T-cell (primary cell): ENCODE data around the gene TF. TPM values are rescaled to one million over a fixed set of nuclear protein-coding genes. Genes with fewer than 3 reads are reported as not detected.

Source experiments
- ATAC-seq, 4 experiments: fragments of 200-7000 bp in 3 of 4; fragments of 150-1000 bp in 1 of 4; cut with Tn5 transposase; replicated peaks in 1 of 4; 1 replicate in 3 of 4; 2 replicates in 1 of 4; pipeline ENCODE4 v1.10.0; 2021; ENCODE audit warnings: moderate library complexity in 3 of 4, mild to moderate bottlenecking in 2 of 4, moderate number of reproducible peaks in 1 of 4
- CTCF ChIA-PET, 2 donors: fragments of 300-600 bp; sonication (Branson Sonifier 250); formaldehyde crosslinking; loops; one replicate each; lab custom pipeline; 2022; ENCODE audit warnings: antibody characterized with exemption in 2 of 2; lab: Charles Lee
- POLR2A ChIA-PET, 2 donors: fragments of 300-600 bp; sonication (Branson Sonifier 250); formaldehyde crosslinking; loops; one replicate each; lab custom pipeline; 2022; ENCODE audit warnings: antibody characterized with exemption in 2 of 2; lab: Charles Lee
- DNase-seq, 35 experiments: peaks; one replicate each; pipeline versions ENCODE4 v3.0.0 to v3.0.0-alpha.2; 2013 to 2023
- H3K27ac ChIP-seq: one replicate; pipeline ENCODE4 v1.5.1; 2013; ENCODE audit warnings: low read length
- H3K27me3 ChIP-seq, 2 experiments: replicated peaks in 1 of 2; 1 replicate in 1 of 2; 2 replicates in 1 of 2; pipeline versions ENCODE4 v1.6.1 to v1.7.0; 2013; ENCODE audit warnings: low read length in 1 of 2, mixed read lengths in 1 of 2; ENCODE audit not compliant: control insufficient read depth in 2 of 2, insufficient read depth in 2 of 2; ENCODE audit errors: extremely low read depth in 1 of 2
- H3K36me3 ChIP-seq, 2 donors: 1 replicate in 1 of 2; 2 replicates in 1 of 2; pipeline versions ENCODE4 v1.6.1 to v1.7.0; 2013; ENCODE audit warnings: low read length in 1 of 2; ENCODE audit not compliant: control insufficient read depth in 2 of 2, insufficient read depth in 1 of 2; ENCODE audit errors: extremely low read depth in 1 of 2
- H3K4me1 ChIP-seq, 2 experiments: 1 replicate in 1 of 2; 2 replicates in 1 of 2; pipeline versions ENCODE4 v1.6.1 to v1.7.0; 2013; ENCODE audit warnings: low read length in 2 of 2, mixed read lengths in 1 of 2; ENCODE audit not compliant: insufficient read depth in 2 of 2, control insufficient read depth in 1 of 2; ENCODE audit errors: extremely low read depth in 1 of 2
- H3K4me3 ChIP-seq, 2 donors: 1 replicate in 1 of 2; 2 replicates in 1 of 2; pipeline versions ENCODE4 v1.5.1 to v1.7.0; 2013; ENCODE audit warnings: mild to moderate bottlenecking in 2 of 2, low read length in 1 of 2, moderate library complexity in 1 of 2; ENCODE audit not compliant: control insufficient read depth in 1 of 2; ENCODE audit errors: extremely low read depth in 1 of 2
- H3K9me3 ChIP-seq: 2 replicates; pipeline ENCODE4 v1.7.0; 2013
- H3K27ac Mint-ChIP-seq, 2 donors: one replicate each; pipeline ENCODE4 v1.8.0; 2020 to 2021; ENCODE audit warnings: mild to moderate bottlenecking in 2 of 2, mixed read lengths in 2 of 2
- H3K27me3 Mint-ChIP-seq, 2 donors: one replicate each; pipeline ENCODE4 v1.8.0; 2021 to 2022; ENCODE audit warnings: mixed read lengths in 2 of 2
- H3K36me3 Mint-ChIP-seq: one replicate; pipeline ENCODE4 v1.8.0; 2021; ENCODE audit warnings: mixed read lengths
- H3K4me1 Mint-ChIP-seq, 3 donors: one replicate each; pipeline ENCODE4 v1.8.0; 2020 to 2022; ENCODE audit warnings: mixed read lengths in 3 of 3, mild to moderate bottlenecking in 1 of 3
- H3K4me3 Mint-ChIP-seq, 3 donors: one replicate each; pipeline ENCODE4 v1.8.0; 2020 to 2022; ENCODE audit warnings: mild to moderate bottlenecking in 3 of 3, mixed read lengths in 3 of 3, moderate library complexity in 3 of 3
- H3K9me3 Mint-ChIP-seq, 3 donors: one replicate each; pipeline ENCODE4 v1.8.0; 2020 to 2022; ENCODE audit warnings: mixed read lengths in 3 of 3
- WGBS: methylation state at CpG from one replicate; pipeline ENCODE4 v1.1.5; 2013; ENCODE audit warnings: missing lambda C conversion rate; ENCODE audit not compliant: insufficient coverage; 5-methylcytosine and 5-hydroxymethylcytosine counted together
- total RNA-seq, 35 experiments: library from RNA in 6 of 35; stranded (reverse) in 6 of 35; fragments of 120-200 nt in 1 of 35; gene quantifications; one replicate each; pipeline versions ENCODE4 v1.2.1 to v1.2.4 and lab custom pipeline; 2013 to 2026

The TF gene
- total RNA-seq, 5 donors from 2014 or later (not counting 1 experiment from before 2014, with no cell fraction given) = 0.65 to 15.3 (median 9.8) TPM

DNA sequence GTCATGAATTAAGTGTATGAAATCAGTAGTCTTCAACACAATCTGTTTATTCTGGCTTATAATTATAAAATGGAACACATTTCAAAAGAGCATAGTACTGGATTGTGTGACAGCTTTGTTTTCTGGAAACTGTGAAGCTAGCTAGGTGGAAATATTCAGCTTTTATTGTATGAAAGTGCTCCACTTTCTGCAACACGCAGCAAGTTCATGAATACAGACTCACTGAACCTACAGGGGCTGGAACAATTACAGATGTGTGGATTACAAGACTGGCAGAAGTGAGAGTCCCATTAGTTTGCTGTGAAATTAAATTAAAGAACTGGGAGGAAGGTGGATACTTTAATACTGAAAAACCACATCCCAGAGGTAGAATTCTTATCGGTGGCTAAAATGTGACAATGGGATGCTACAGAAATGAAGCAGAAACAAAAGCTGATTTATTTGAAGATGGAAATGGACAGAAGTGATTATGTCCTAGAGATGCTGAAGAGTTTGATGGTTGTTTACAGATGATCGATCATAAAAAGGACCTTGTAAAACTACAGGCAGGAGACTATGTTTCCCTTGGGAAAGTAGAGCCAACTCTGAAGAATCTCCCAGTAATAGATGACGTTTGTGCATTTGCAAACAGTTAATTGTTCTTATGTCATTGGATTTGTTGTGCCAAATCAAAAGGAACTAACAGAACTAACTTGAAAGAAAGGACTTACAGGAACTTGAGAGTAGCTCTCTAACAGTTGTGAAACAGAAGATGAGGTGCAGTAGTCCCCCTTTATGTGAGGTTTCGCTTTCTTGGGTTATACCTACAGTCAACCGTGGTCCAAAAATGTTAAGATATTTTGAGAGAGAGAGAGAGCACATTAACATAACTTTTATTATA is 15.7 kb downstream of the TF start:
- peaks cover 0 to 9% of the 10 kb centered on the region in 2 experiments for H3K27me3 ChIP-seq
- CTCF ChIA-PET = no interaction called here
- Mint-ChIP-seq H3K4me3 (no peak overlapping the region), H3K36me3 (no peaks in the 10 kb centered on the region), H3K27ac (no peak overlapping the region), H3K4me1 (no peaks in the 10 kb centered on the region), H3K9me3 (no peaks in the 10 kb centered on the region), H3K27me3 (peaks cover 16 to 40% of the 10 kb centered on the region in 2 donors)
- no peak for ATAC-seq
- H3K9me3 ChIP-seq = no peaks in the 10 kb centered on the region
- H3K36me3 ChIP-seq = no peaks in the 10 kb centered on the region
- DNase-seq = no peak
- WGBS = 89% methylated on average over 3 of the region's 6 CpGs
- H3K4me1 ChIP-seq = no peaks in the 10 kb centered on the region
- no peak overlapping the region for H3K27ac ChIP-seq
- POLR2A ChIA-PET = no interaction called here
- no peak overlapping the region for H3K4me3 ChIP-seq

DNA sequence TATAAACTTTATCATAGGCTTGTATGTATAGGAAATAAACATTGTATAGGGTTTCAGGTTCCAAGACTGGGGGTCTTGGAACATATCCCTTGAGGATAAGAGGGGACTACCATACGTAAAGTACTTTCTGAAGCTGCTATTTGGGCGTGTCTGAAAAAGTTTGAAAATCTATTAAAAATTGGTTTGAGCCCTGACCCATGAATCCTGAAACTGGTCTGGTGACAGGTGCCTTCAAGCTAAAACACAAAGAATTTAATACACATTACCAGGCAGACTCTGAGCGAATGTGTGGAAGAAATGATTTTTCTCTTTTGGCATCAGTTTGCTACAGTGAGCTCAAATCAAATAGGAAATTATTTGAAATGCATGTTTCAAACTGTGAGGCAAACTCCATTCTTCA is 16.3 kb downstream of the TF start:
- H3K4me1 Mint-ChIP-seq = no peaks in the 10 kb centered on the region
- CTCF ChIA-PET = no interaction called here
- Histone ChIP-seq H3K4me3 (no peak overlapping the region), H3K4me1 (no peaks in the 10 kb centered on the region), H3K27me3 (peaks cover 0 to 4% of the 10 kb centered on the region in 2 experiments), H3K36me3 (no peaks in the 10 kb centered on the region), H3K9me3 (no peaks in the 10 kb centered on the region), H3K27ac (no peak overlapping the region)
- H3K36me3 Mint-ChIP-seq = no peaks in the 10 kb centered on the region
- H3K9me3 Mint-ChIP-seq = no peaks in the 10 kb centered on the region
- DNase-seq (no peak), ATAC-seq (no peak)
- WGBS = 60% methylated on average over 1 of the region's 3 CpGs
- H3K27ac Mint-ChIP-seq = no peak overlapping the region
- no peak overlapping the region for H3K4me3 Mint-ChIP-seq
- POLR2A ChIA-PET = no interaction called here
- peaks cover 12 to 36% of the 10 kb centered on the region in 2 donors for H3K27me3 Mint-ChIP-seq

DNA sequence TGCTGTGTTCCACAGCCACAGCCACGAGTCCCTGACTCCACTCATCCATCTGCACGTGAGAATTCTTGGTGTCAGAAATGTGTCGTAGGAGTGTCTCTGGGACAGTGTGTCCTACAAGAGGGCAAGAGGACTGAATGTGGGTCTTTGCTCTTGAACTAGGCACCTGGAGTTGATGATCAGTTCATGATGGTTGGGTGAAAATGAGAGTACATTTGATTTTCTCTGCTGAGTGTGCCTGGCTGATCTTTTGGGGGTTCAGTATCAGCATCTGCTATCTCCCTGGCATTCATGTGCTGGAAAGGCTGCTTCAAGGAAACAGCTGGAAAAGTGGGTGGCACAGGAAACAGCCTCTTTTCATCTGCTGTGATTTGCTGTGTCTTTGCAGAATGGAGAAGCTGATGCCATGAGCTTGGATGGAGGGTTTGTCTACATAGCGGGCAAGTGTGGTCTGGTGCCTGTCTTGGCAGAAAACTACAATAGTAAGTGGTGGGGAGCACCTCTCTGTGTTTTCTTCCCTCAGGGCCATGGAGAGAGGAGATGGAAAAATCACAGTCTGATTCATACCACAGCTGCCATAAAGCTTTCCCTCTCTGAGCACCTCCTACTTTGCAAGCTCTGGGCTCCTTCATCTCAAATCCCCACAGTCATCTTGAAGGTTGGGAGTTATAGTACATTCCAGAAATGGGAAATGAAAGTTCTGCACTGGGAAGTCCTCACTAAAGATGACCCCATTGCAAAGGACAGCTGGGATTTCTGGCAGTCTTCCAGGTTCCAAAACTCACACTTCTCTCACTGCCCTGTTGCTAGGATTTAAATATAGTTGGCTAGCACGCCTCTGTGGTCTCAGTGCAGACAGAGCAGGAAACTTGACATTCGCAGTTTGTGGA is 17.8 kb downstream of the TF start:
- DNase-seq (no peak), ATAC-seq (no peak)
- ChIA-PET POLR2A (no interaction called here), CTCF (no interaction called here)
- no peaks in the 10 kb centered on the region for H3K9me3 Mint-ChIP-seq
- no peaks in the 10 kb centered on the region for H3K4me1 Mint-ChIP-seq
- H3K4me3 Mint-ChIP-seq = no peak overlapping the region
- H3K36me3 Mint-ChIP-seq = no peaks in the 10 kb centered on the region
- H3K27ac ChIP-seq = no peak overlapping the region
- no peaks in the 10 kb centered on the region for H3K9me3 ChIP-seq
- H3K27me3 Mint-ChIP-seq = peaks cover 7 to 37% of the 10 kb centered on the region in 2 donors
- peaks cover 0 to 4% of the 10 kb centered on the region in 2 experiments for H3K27me3 ChIP-seq
- WGBS = 100% methylated on average over 1 of the region's 6 CpGs
- H3K27ac Mint-ChIP-seq = no peak overlapping the region
- no peaks in the 10 kb centered on the region for H3K36me3 ChIP-seq
- H3K4me3 ChIP-seq = no peak overlapping the region
- no peaks in the 10 kb centered on the region for H3K4me1 ChIP-seq

DNA sequence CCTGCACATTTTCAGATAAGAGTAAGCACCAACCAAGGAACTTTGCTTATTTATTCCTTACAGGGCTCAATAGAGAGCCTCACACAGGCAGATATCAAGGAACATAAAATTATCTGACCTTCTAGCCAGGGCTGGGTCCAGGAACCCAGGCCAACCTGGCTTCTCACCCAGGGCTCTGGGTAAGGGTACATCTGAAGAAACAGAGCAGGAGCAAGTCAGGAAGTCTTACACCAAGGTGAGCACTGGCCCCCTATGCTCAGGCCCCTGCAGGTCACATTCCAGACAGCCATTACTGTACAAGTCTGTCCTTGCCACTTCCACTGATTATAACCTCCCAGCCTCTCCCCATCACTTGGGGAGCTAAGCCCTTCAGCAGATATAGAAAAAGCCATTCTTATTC is 19.1 kb downstream of the TF start:
- H3K4me3 Mint-ChIP-seq = no peak overlapping the region
- POLR2A ChIA-PET = no interaction called here
- CTCF ChIA-PET = no interaction called here
- H3K9me3 Mint-ChIP-seq = no peaks in the 10 kb centered on the region
- no peaks in the 10 kb centered on the region for H3K9me3 ChIP-seq
- no peak overlapping the region for H3K4me3 ChIP-seq
- H3K27ac Mint-ChIP-seq = no peak overlapping the region
- no peaks in the 10 kb centered on the region for H3K4me1 Mint-ChIP-seq
- ATAC-seq = no peak
- no peaks in the 10 kb centered on the region for H3K36me3 Mint-ChIP-seq
- no peak for DNase-seq
- H3K27ac ChIP-seq = no peak overlapping the region
- peaks cover 5 to 35% of the 10 kb centered on the region in 2 donors for H3K27me3 Mint-ChIP-seq
- no peaks in the 10 kb centered on the region for H3K27me3 ChIP-seq
- no peaks in the 10 kb centered on the region for H3K36me3 ChIP-seq
- no peaks in the 10 kb centered on the region for H3K4me1 ChIP-seq

DNA sequence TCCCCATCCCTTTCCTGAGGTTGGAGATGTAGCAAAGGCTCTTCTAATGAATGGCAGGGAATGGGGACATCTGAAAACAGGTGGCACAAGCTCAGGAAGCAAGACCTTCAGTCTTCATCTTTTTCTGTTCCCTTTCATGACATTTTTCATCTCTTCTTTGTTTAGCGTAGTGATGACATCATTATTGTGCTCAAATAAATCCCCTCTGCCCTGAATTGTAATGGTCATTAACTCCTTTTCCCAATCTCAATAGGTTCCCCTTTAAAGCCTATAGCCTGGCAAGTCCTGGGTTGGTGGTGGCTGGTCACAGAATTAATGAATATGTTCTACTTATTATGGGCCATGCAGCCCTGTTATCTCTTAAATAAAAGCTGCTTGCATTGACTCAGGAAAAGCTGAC is 21.4 kb downstream of the TF start:
- Mint-ChIP-seq H3K4me3 (no peak overlapping the region), H3K9me3 (no peaks in the 10 kb centered on the region), H3K4me1 (no peaks in the 10 kb centered on the region), H3K36me3 (no peaks in the 10 kb centered on the region), H3K27me3 (peaks cover 8 to 32% of the 10 kb centered on the region in 2 donors), H3K27ac (no peak overlapping the region)
- Histone ChIP-seq H3K27me3 (no peaks in the 10 kb centered on the region), H3K9me3 (no peaks in the 10 kb centered on the region), H3K4me1 (no peaks in the 10 kb centered on the region), H3K27ac (no peak overlapping the region), H3K4me3 (no peak overlapping the region), H3K36me3 (no peaks in the 10 kb centered on the region)
- WGBS = 67% methylated on average over 1 of the region's 1 CpG
- ATAC-seq = no peak
- CTCF ChIA-PET = no interaction called here
- DNase-seq = no peak
- POLR2A ChIA-PET = no interaction called here

DNA sequence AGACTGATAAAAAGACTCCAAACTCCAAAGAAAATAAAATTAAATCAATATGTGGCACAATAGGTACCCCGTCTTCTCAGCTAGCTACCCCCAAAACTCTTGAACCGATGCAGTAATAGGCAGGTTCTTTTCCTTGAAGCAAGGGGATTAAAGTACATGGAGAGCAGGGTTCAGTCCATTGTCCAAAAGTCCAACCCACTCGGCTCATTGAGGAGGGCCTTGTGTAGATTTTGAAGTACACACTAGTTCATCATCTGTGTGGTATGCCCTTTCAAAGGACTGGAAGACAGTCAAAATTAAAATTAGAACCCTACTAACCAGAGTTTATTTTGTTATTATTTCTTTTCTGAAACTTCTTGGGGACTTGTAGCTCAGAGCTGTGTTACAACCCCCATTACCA is 23.3 kb downstream of the TF start:
- Mint-ChIP-seq H3K9me3 (no peaks in the 10 kb centered on the region), H3K27ac (no peak overlapping the region), H3K4me1 (no peaks in the 10 kb centered on the region), H3K36me3 (no peaks in the 10 kb centered on the region), H3K4me3 (no peak overlapping the region), H3K27me3 (peaks cover 6 to 26% of the 10 kb centered on the region in 2 donors)
- Histone ChIP-seq H3K27ac (no peak overlapping the region), H3K36me3 (no peaks in the 10 kb centered on the region), H3K4me3 (no peak overlapping the region), H3K27me3 (no peaks in the 10 kb centered on the region), H3K4me1 (no peaks in the 10 kb centered on the region), H3K9me3 (no peaks in the 10 kb centered on the region)
- ChIA-PET POLR2A (no interaction called here), CTCF (no interaction called here)
- DNase-seq = no peak
- WGBS = no CpG with 5 or more reads among the region's 3 CpGs
- ATAC-seq = no peak
